H1 (cell line): ENCODE results near the gene SPATS2. TPM values are rescaled to one million over a fixed set of nuclear protein-coding genes. Genes with fewer than 3 reads are reported as not detected.

Source experiments
- ATF2 ChIP-seq: IDR thresholded peaks from 2 replicates; pipeline ENCODE4 v1.6.1; 2012; ENCODE audit warnings: low read length, inconsistent platforms
- CBX8 ChIP-seq: fragments of 300-800, 300-1000 bp; sonication (generic); IDR thresholded peaks from 2 replicates; pipeline ENCODE4 v1.7.1; 2016; ENCODE audit warnings: low read depth, low read length, borderline replicate concordance
- CEBPB ChIP-seq: IDR thresholded peaks from 2 replicates; pipeline ENCODE4 v1.6.1; 2012; ENCODE audit warnings: low read depth, low read length
- CHD7 ChIP-seq: fragments of 300-600 bp; sonication (generic); IDR thresholded peaks from 2 replicates; pipeline ENCODE4 v1.7.1; 2012; ENCODE audit warnings: low read length, moderate library complexity, mild to moderate bottlenecking, inconsistent platforms; ENCODE audit not compliant: insufficient replicate concordance
- RNF2 ChIP-seq: fragments of 200-900, 300-1000 bp; sonication (generic); IDR thresholded peaks from 2 replicates; pipeline ENCODE4 v1.7.1; 2016; ENCODE audit warnings: borderline replicate concordance, low read depth, mild to moderate bottlenecking, antibody characterized with exemption, low read length; ENCODE audit not compliant: poor library complexity, severe bottlenecking; ENCODE audit errors: missing control alignments
- SIRT6 ChIP-seq: IDR thresholded peaks from one replicate; pipeline ENCODE4 v1.7.1; 2012; ENCODE audit warnings: low read length, inconsistent platforms
- SP2 ChIP-seq: IDR thresholded peaks from 2 replicates; pipeline ENCODE4 v1.6.1; 2012; ENCODE audit warnings: mild to moderate bottlenecking, low read length, inconsistent platforms
- YY1 ChIP-seq: IDR thresholded peaks from 2 replicates; pipeline ENCODE4 v1.6.1; 2011; ENCODE audit warnings: low read depth, mild to moderate bottlenecking, low read length
- ZNF274 ChIP-seq: IDR thresholded peaks from 2 replicates; pipeline ENCODE4 v1.7.0; 2012; ENCODE audit warnings: low read length, borderline replicate concordance; ENCODE audit errors: extremely low read depth
- polyA plus RNA-seq, 7 experiments: library from polyadenylated mRNA; depleted of rRNA in 3 of 7; stranded (reverse) in 5 of 7; unstranded in 2 of 7; fragments of >200 nt in 5 of 7; fragments of 200-250 nt in 2 of 7; gene quantifications; 1 replicate in 5 of 7; 2 replicates in 1 of 7; 4 replicates in 1 of 7; pipeline versions ENCODE4 v1.2.1 to v1.2.3, GENCODE V29; 2011 to 2013; ENCODE audit warnings: missing spikeins in 2 of 7, mixed read lengths in 2 of 7
- total RNA-seq: library from RNA; stranded (reverse); fragmentation: NEBNext Ultra II Directional; extraction: Animal tissue kit (Norgen Biotek cat#: 25700); gene quantifications from 2 replicates; pipeline ENCODE4 v1.2.1, GENCODE V29; 2021

The SPATS2 gene
- total and polyA plus RNA-seq, 2 of the 8 experiments (the other 6 are each of a cell fraction or from before 2014, with no cell fraction given), result 19.2 to 24.5 TPM

- no peak for TF ChIP-seq CHD7
- TF ChIP-seq SIRT6, result no peak
- TF ChIP-seq SP2, result no peak
- TF ChIP-seq YY1, result no peak
- no peak for TF ChIP-seq CEBPB
- no peak for TF ChIP-seq ATF2
- no peak for TF ChIP-seq ZNF274
- no peak for TF ChIP-seq RNF2
- TF ChIP-seq CBX8, result no peak
Measured at GRCh38 chr12:49461221-49461620, 94.0 kb downstream of the SPATS2 start (continued).
